ENCODE data around the gene CYP27B1. TPM values are rescaled to one million over a fixed set of nuclear protein-coding genes. Genes with fewer than 3 reads are reported as not detected.

CYP27B1 gene
- total RNA-seq, 4 donors from 2014 or later = not detected

GRCh38 chr12:57741413-57741789, 25.5 kb downstream of the CYP27B1 start:
- ATAC-seq (no peak), DNase-seq (no peak)
- Histone ChIP-seq H3K36me3 (peaks cover 0 to 1% of the 10 kb centered on the region in 2 donors), H3K4me1 (peaks cover 19 to 20% of the 10 kb centered on the region in 2 donors), H3K4me3 (peak overlapping the region in 1 of 4 donors; percentile 29), H3K27me3 (peaks cover 33 to 41% (median 37%) of the 10 kb centered on the region in 3 donors), H3K27ac (peak overlapping the region in 3 of 4 donors; percentile 54 to 93 (median 62)), H3K9me3 (no peaks in the 10 kb centered on the region)
- intact Hi-C loops (cut with DNase I; ENCODE audit: low total_unique reads) = no loop called here
- TF ChIP-seq POLR2A (IDR thresholded peaks at IDR 0.05) (no peak), CTCF (IDR thresholded peaks at IDR 0.05 in 4 of 5, conservative IDR thresholded peaks at IDR 0.05 in 1 of 5) (no peak)
- in situ Hi-C loops (cut with MboI; ENCODE audit: low sequenced_read_pairs in 4 of 4) = no loop called here

DNA sequence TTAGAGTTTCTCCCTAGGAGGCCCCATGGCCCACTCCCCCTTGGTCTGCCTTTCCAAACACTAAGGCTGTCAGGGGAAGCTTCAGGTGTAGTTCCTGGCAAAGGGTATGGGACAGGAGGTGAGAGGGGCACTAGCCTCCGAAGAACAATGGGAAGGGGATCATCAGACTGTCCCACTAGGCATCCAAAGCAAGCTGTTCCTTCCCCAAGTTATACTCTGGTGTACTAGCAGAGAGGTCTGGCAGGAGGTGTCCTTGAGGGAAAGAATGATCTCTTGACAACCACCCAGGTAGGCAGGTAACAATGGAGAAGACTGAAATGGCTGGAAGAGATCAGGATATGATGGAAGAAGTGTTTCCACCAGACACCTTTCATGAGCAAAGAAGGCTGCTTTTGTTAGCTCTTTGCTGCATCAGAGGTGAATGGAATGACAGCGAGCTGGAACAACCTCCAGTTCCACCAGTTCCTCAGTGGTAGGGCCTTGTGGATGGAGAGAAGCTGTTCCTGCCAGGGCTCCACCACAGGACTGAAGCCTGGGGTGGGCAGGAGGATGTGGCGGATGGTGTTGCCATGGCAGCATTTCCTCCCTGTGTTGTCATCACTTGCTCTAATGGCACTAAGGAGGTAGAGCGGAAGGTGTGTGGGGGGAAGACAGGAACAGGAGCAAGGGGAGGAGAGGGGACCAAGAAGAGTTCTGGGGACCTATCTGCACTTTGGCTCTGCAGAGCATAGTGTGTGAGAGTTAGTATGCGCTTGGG, 26.0 kb downstream of the CYP27B1 start:
- ATAC-seq (no peak), DNase-seq (no peak)
- no peak overlapping the region for H3K4me3 ChIP-seq
- in situ Hi-C loops (cut with MboI; ENCODE audit: low sequenced_read_pairs in 4 of 4) (no loop called here), intact Hi-C loops (cut with DNase I; ENCODE audit: low total_unique reads) (no loop called here)
- H3K4me1 ChIP-seq = peaks cover 16 to 25% of the 10 kb centered on the region in 2 donors
- peak overlapping the region; percentile 38 to 66 (median 58) for H3K27ac ChIP-seq
- H3K36me3 ChIP-seq = no peaks in the 10 kb centered on the region
- TF ChIP-seq POLR2A (IDR thresholded peaks at IDR 0.05) = no peak
- H3K9me3 ChIP-seq = no peaks in the 10 kb centered on the region
- H3K27me3 ChIP-seq = peaks cover 39 to 47% (median 43%) of the 10 kb centered on the region in 3 donors

GRCh38 chr12:57739914-57740538, 26.9 kb downstream of the CYP27B1 start:
- peaks cover 11 to 27% of the 10 kb centered on the region in 2 donors for H3K4me1 ChIP-seq
- in situ Hi-C loops (cut with MboI; ENCODE audit: low sequenced_read_pairs in 4 of 4) (no loop called here), intact Hi-C loops (cut with DNase I; ENCODE audit: low total_unique reads) (no loop called here)
- no peak for ATAC-seq
- H3K27me3 ChIP-seq = peaks cover 46 to 55% (median 47%) of the 10 kb centered on the region in 3 donors
- TF ChIP-seq CTCF (IDR thresholded peaks at IDR 0.05 in 4 of 5, conservative IDR thresholded peaks at IDR 0.05 in 1 of 5) (no peak), POLR2A (IDR thresholded peaks at IDR 0.05) (no peak)
- H3K36me3 ChIP-seq = no peaks in the 10 kb centered on the region
- no peaks in the 10 kb centered on the region for H3K9me3 ChIP-seq
- H3K27ac ChIP-seq = peak overlapping the region; percentile 41 to 66 (median 58)
- no peak overlapping the region for H3K4me3 ChIP-seq
- DNase-seq = no peak

DNA sequence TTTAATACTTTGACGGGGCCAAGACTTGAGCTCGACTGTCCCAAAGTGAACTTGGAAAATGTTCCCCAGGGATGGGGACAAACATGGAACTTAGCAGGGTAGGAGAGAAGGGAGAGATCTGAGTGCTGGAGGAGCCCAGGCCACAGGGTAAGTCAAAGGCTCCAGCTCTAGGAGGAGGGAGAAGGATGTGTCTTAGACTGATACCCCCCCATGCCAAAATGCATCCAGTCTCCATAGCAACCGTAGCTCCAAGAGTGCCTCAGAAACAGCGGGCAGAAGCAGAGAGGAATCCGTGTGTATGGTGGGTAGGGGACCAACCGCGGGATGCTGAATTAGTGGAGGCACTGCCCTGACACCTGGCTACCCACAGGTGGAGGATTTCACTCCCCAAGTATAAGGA, 27.5 kb downstream of the CYP27B1 start:
- Histone ChIP-seq H3K4me1 (peaks cover 11 to 27% of the 10 kb centered on the region in 2 donors), H3K36me3 (no peaks in the 10 kb centered on the region), H3K27ac (peak overlapping the region; percentile 41 to 66 (median 58)), H3K4me3 (peak overlapping the region in 1 of 4 donors; percentile 47), H3K9me3 (no peaks in the 10 kb centered on the region), H3K27me3 (peaks cover 46 to 55% (median 47%) of the 10 kb centered on the region in 3 donors)
- intact Hi-C loops (cut with DNase I; ENCODE audit: low total_unique reads) (no loop called here), in situ Hi-C loops (cut with MboI; ENCODE audit: low sequenced_read_pairs in 4 of 4) (no loop called here)
- no peak for TF ChIP-seq POLR2A (IDR thresholded peaks at IDR 0.05)
- no peak for TF ChIP-seq CTCF (IDR thresholded peaks at IDR 0.05 in 4 of 5, conservative IDR thresholded peaks at IDR 0.05 in 1 of 5)
- ATAC-seq (no peak), DNase-seq (no peak)

- no peaks in the 10 kb centered on the region for H3K9me3 ChIP-seq
- H3K4me1 ChIP-seq = peaks cover 7 to 27% of the 10 kb centered on the region in 2 donors
- peak within 1 kb of the TSS; percentile 23 to 49 (median 47) for H3K4me3 ChIP-seq
- peak within 1 kb of the TSS; percentile 41 to 66 (median 58) for H3K27ac ChIP-seq
- ATAC-seq (no peak), DNase-seq (no peak)
- no peaks in the 10 kb centered on the region for H3K36me3 ChIP-seq
- H3K27me3 ChIP-seq = peaks cover 46 to 55% (median 47%) of the 10 kb centered on the region in 3 donors
- in situ Hi-C loops (cut with MboI; ENCODE audit: low sequenced_read_pairs in 4 of 4) (no loop called here), intact Hi-C loops (cut with DNase I; ENCODE audit: low total_unique reads) (no loop called here)
- TF ChIP-seq POLR2A (IDR thresholded peaks at IDR 0.05) = no peak
- TF ChIP-seq CTCF (IDR thresholded peaks at IDR 0.05 in 4 of 5, conservative IDR thresholded peaks at IDR 0.05 in 1 of 5) = no peak
Measured at GRCh38 chr12:57738661-57739237, 28.1 kb downstream of the CYP27B1 start, which contains the start of gene AGAP2. Gene AGAP2, minus strand, starts transcription at chr12:57738742. Its CDS starts 496 bp downstream, at chr12:57738246.

Data from gastrocnemius medialis (tissue), 4 donors.